H9 (cell line): ENCODE data around the gene KLHL28. TPM values are rescaled to one million over a fixed set of nuclear protein-coding genes. Genes with fewer than 3 reads are reported as not detected.

Source experiments
- DNase-seq: peaks from one replicate; pipeline ENCODE4 v3.0.0-alpha.2; 2017
- H2AFZ ChIP-seq: one replicate; pipeline ENCODE4 v1.6.1; 2013; ENCODE audit warnings: mild to moderate bottlenecking, low read length, control low read depth, moderate library complexity
- H2AK5ac ChIP-seq: 2 replicates; pipeline ENCODE4 v1.6.1; 2013; ENCODE audit warnings: low read length, control low read depth, mixed read lengths; ENCODE audit not compliant: insufficient read length
- H2BK120ac ChIP-seq: one replicate; pipeline ENCODE4 v1.6.1; 2013; ENCODE audit warnings: low read depth, mild to moderate bottlenecking, low read length, control low read depth, inconsistent platforms; ENCODE audit not compliant: poor library complexity, severe bottlenecking
- H2BK12ac ChIP-seq: 2 replicates; pipeline ENCODE4 v1.6.1; 2013; ENCODE audit warnings: low read length, control low read depth, mixed read lengths, low read depth; ENCODE audit not compliant: insufficient read length
- H2BK15ac ChIP-seq: 2 replicates; pipeline ENCODE4 v1.6.1; 2013; ENCODE audit warnings: low read depth, low read length, control low read depth
- H2BK20ac ChIP-seq: one replicate; pipeline ENCODE4 v1.6.1; 2013; ENCODE audit warnings: low read depth, mild to moderate bottlenecking, low read length, control low read depth, inconsistent platforms; ENCODE audit not compliant: poor library complexity, severe bottlenecking
- H2BK5ac ChIP-seq: 2 replicates; pipeline ENCODE4 v1.6.1; 2013; ENCODE audit warnings: low read length, control low read depth, mixed read lengths; ENCODE audit not compliant: insufficient read length
- H3K14ac ChIP-seq: 2 replicates; pipeline ENCODE4 v1.6.1; 2013; ENCODE audit warnings: low read length, control low read depth; ENCODE audit not compliant: insufficient read depth
- H3K18ac ChIP-seq: 2 replicates; pipeline ENCODE4 v1.6.1; 2013; ENCODE audit warnings: low read depth, mild to moderate bottlenecking, mixed read lengths, low read length, control low read depth; ENCODE audit not compliant: insufficient read length
- H3K23ac ChIP-seq: 2 replicates; pipeline ENCODE4 v1.6.1; 2013; ENCODE audit warnings: low read length, control low read depth, mixed read lengths, low read depth; ENCODE audit not compliant: insufficient read length
- H3K23me2 ChIP-seq: 2 replicates; pipeline ENCODE4 v1.6.1; 2013; ENCODE audit warnings: low read depth, mild to moderate bottlenecking, mixed read lengths, low read length, control low read depth; ENCODE audit not compliant: insufficient read length, poor library complexity, severe bottlenecking
- H3K27ac ChIP-seq: 2 replicates; pipeline ENCODE4 v1.5.1; 2013; ENCODE audit warnings: low read length, control low read depth, mixed read lengths, low read depth; ENCODE audit not compliant: insufficient read length
- H3K27me3 ChIP-seq: 2 replicates; pipeline ENCODE4 v1.6.1; 2013; ENCODE audit warnings: low read length, control low read depth, inconsistent platforms; ENCODE audit not compliant: insufficient read depth
- H3K4ac ChIP-seq: 2 replicates; pipeline ENCODE4 v1.6.1; 2013; ENCODE audit warnings: low read depth, mild to moderate bottlenecking, control low read depth, inconsistent platforms, low read length, moderate library complexity
- H3K4me1 ChIP-seq: 2 replicates; pipeline ENCODE4 v1.6.1; 2013; ENCODE audit warnings: low read length, control low read depth, inconsistent platforms; ENCODE audit not compliant: insufficient read depth
- H3K4me2 ChIP-seq: 2 replicates; pipeline ENCODE4 v1.6.1; 2013; ENCODE audit warnings: low read length, control low read depth, mixed read lengths; ENCODE audit not compliant: insufficient read length, insufficient read depth
- H3K56ac ChIP-seq: 2 replicates; pipeline ENCODE4 v1.6.1; 2013; ENCODE audit warnings: low read depth, mild to moderate bottlenecking, mixed read lengths, low read length, control low read depth; ENCODE audit not compliant: insufficient read length
- H3K79me1 ChIP-seq: 2 replicates; pipeline ENCODE4 v1.6.1; 2013; ENCODE audit warnings: low read depth, mild to moderate bottlenecking, moderate library complexity, low read length, control low read depth, inconsistent platforms; ENCODE audit not compliant: insufficient read depth, poor library complexity, severe bottlenecking
- H3K79me2 ChIP-seq: 2 replicates; pipeline ENCODE4 v1.6.1; 2013; ENCODE audit warnings: low read length, control low read depth, inconsistent platforms; ENCODE audit not compliant: insufficient read depth
- H3K9ac ChIP-seq: 2 replicates; pipeline ENCODE4 v1.6.1; 2013; ENCODE audit warnings: low read length, control low read depth, mixed read lengths; ENCODE audit not compliant: insufficient read length; ENCODE audit errors: extremely low read depth
- H3K9me3 ChIP-seq: one replicate; pipeline ENCODE4 v1.6.1; 2013; ENCODE audit warnings: low read depth, low read length, inconsistent platforms; ENCODE audit not compliant: control insufficient read depth
- H3T11ph ChIP-seq: one replicate; pipeline ENCODE4 v1.6.1; 2013; ENCODE audit warnings: mild to moderate bottlenecking, low read length, control low read depth, inconsistent platforms
- H4K20me1 ChIP-seq: one replicate; pipeline ENCODE4 v1.6.1; 2013; ENCODE audit not compliant: control insufficient read depth, insufficient read length, insufficient read depth
- H4K5ac ChIP-seq: 2 replicates; pipeline ENCODE4 v1.6.1; 2013; ENCODE audit warnings: low read depth, mild to moderate bottlenecking, mixed read lengths, low read length, control low read depth; ENCODE audit not compliant: insufficient read length
- H4K8ac ChIP-seq: replicated peaks from 2 replicates; pipeline ENCODE4 v1.6.1; 2013; ENCODE audit warnings: low read length, control low read depth, mixed read lengths, low read depth; ENCODE audit not compliant: insufficient read length
- H4K91ac ChIP-seq: 2 replicates; pipeline ENCODE4 v1.6.1; 2013; ENCODE audit warnings: low read depth, mild to moderate bottlenecking, moderate library complexity, mixed read lengths, low read length, control low read depth; ENCODE audit not compliant: insufficient read length
- H3K27ac Mint-ChIP-seq, 3 experiments: 2 replicates in 2 of 3; 3 replicates in 1 of 3; pipeline ENCODE4 v1.8.0; 2020 to 2021; ENCODE audit warnings: mixed read lengths in 3 of 3, mild to moderate bottlenecking in 1 of 3, moderate library complexity in 1 of 3
- H3K27me3 Mint-ChIP-seq: 2 replicates; pipeline ENCODE4 v1.8.0; 2021; ENCODE audit warnings: low read depth, mild to moderate bottlenecking, moderate library complexity, mixed read lengths
- H3K36me3 Mint-ChIP-seq, 3 experiments: 2 replicates in 2 of 3; 3 replicates in 1 of 3; pipeline ENCODE4 v1.8.0; 2020 to 2021; ENCODE audit warnings: low read depth in 3 of 3, mixed read lengths in 3 of 3; ENCODE audit not compliant: insufficient read depth in 1 of 3
- H3K4me1 Mint-ChIP-seq, 2 experiments: 2 replicates each; pipeline ENCODE4 v1.8.0; 2020; ENCODE audit warnings: mixed read lengths in 2 of 2
- H3K4me3 Mint-ChIP-seq, 2 experiments: 2 replicates in 1 of 2; 3 replicates in 1 of 2; pipeline ENCODE4 v1.8.0; 2020 to 2021; ENCODE audit warnings: mild to moderate bottlenecking in 2 of 2, mixed read lengths in 2 of 2, moderate library complexity in 1 of 2
- H3K9me3 Mint-ChIP-seq, 2 experiments: 2 replicates in 1 of 2; 3 replicates in 1 of 2; pipeline ENCODE4 v1.8.0; 2020; ENCODE audit warnings: mild to moderate bottlenecking in 2 of 2, mixed read lengths in 2 of 2, moderate library complexity in 1 of 2
- WGBS: extraction: QIAGEN DNeasy Blood & Tissue Kit; methylation state at CpG from one replicate; pipeline ENCODE4 v1.1.7; 2013; ENCODE audit warnings: missing lambda C conversion rate, low lambda C conversion rate, mixed read lengths; ENCODE audit not compliant: insufficient read length; ENCODE audit errors: extremely low coverage; 5-methylcytosine and 5-hydroxymethylcytosine counted together
- total RNA-seq: library from RNA; stranded (reverse); gene quantifications from 2 replicates; pipeline ENCODE4 v1.2.1, GENCODE V29; 2021
- TF ChIP-seq, protein P1 (sequence below): fragments of 200-600 bp; sonication (generic); conservative IDR thresholded peaks from 3 replicates; pipeline ENCODE4 v1.8.0; 2021; ENCODE audit warnings: antibody characterized with exemption, mild to moderate bottlenecking

The KLHL28 gene
- total RNA-seq, 1 experiment from 2014 or later = 10.2 TPM

- Histone ChIP-seq H2AFZ (no peak overlapping the region), H3T11ph (no peak overlapping the region), H4K91ac (no peak overlapping the region), H2BK12ac (no peak overlapping the region), H3K4ac (no peak overlapping the region), H3K27ac (no peak overlapping the region), H3K18ac (no peak overlapping the region), H2BK15ac (no peak overlapping the region), H3K56ac (no peak overlapping the region), H2BK20ac (no peak overlapping the region), H4K20me1 (no peaks in the 10 kb centered on the region), H2BK120ac (no peak overlapping the region), H3K4me1 (peaks cover 7% of the 10 kb centered on the region), H2BK5ac (no peak overlapping the region), H3K79me1 (no peaks in the 10 kb centered on the region), H3K4me2 (no peak overlapping the region), H4K8ac (no peak overlapping the region), H3K23ac (no peak overlapping the region), H4K5ac (no peak overlapping the region), H3K27me3 (no peaks in the 10 kb centered on the region), H3K9ac (no peak overlapping the region), H3K9me3 (no peaks in the 10 kb centered on the region), H2AK5ac (no peak overlapping the region), H3K23me2 (peaks cover 22% of the 10 kb centered on the region), H3K79me2 (peaks cover 18% of the 10 kb centered on the region; the same call in 1 of the 2 replicates), H3K14ac (no peak overlapping the region)
- Mint-ChIP-seq H3K27me3 (no peaks in the 10 kb centered on the region), H3K36me3 (peaks cover 13 to 30% (median 21%) of the 10 kb centered on the region in 3 experiments; a peak in 6 of 7 replicates), H3K4me1 (peaks cover 40 to 46% of the 10 kb centered on the region in 2 experiments), H3K27ac (peak overlapping the region in 1 of 3 experiments; percentile 59; a peak in 1 of 7 replicates), H3K4me3 (peak overlapping the region; percentile 32 to 43), H3K9me3 (peaks cover 0 to 4% of the 10 kb centered on the region in 2 experiments; a peak in 1 of 5 replicates)
- WGBS = no CpG with 5 or more reads among the region's 4 CpGs
- no peak for DNase-seq
- TF ChIP-seq, protein P1, sequence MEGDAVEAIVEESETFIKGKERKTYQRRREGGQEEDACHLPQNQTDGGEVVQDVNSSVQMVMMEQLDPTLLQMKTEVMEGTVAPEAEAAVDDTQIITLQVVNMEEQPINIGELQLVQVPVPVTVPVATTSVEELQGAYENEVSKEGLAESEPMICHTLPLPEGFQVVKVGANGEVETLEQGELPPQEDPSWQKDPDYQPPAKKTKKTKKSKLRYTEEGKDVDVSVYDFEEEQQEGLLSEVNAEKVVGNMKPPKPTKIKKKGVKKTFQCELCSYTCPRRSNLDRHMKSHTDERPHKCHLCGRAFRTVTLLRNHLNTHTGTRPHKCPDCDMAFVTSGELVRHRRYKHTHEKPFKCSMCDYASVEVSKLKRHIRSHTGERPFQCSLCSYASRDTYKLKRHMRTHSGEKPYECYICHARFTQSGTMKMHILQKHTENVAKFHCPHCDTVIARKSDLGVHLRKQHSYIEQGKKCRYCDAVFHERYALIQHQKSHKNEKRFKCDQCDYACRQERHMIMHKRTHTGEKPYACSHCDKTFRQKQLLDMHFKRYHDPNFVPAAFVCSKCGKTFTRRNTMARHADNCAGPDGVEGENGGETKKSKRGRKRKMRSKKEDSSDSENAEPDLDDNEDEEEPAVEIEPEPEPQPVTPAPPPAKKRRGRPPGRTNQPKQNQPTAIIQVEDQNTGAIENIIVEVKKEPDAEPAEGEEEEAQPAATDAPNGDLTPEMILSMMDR = no peak
Measured at GRCh38 chr14:44966601-44967336, 5.0 kb upstream of the KLHL28 start.
